OCI-M2 (cell line): Measurements from ENCODE around the gene SESN2.

Experiments
- DNase-seq: peaks from one replicate; lab custom pipeline; 2025; ENCODE audit not compliant: unreplicated experiment; lab: John Stamatoyannopoulos, UW

SESN2 gene

GRCh38 chr1:28282426-28283407 is 23.4 kb downstream of the SESN2 start:
- DNase-seq, result no peak

GRCh38 chr1:28286111-28286510 is 26.8 kb downstream of the SESN2 start:
- DNase-seq, result no peak

- DNase-seq, result no peak
Measured at GRCh38 chr1:28288487-28288886, 29.2 kb downstream of the SESN2 start.

- DNase-seq, result no peak
Measured at GRCh38 chr1:28290851-28291250, 31.5 kb downstream of the SESN2 start.

GRCh38 chr1:28291711-28292110 is 32.4 kb downstream of the SESN2 start:
- no peak for DNase-seq

- no peak for DNase-seq
Measured at GRCh38 chr1:28295936-28296335, 36.6 kb downstream of the SESN2 start.

GRCh38 chr1:28296401-28297261 is 37.3 kb downstream of the SESN2 start:
- no peak for DNase-seq

GRCh38 chr1:28297826-28298225 is 38.5 kb downstream of the SESN2 start:
- DNase-seq, result no peak

- DNase-seq, result no peak
Measured at GRCh38 chr1:28298438-28298837, 39.1 kb downstream of the SESN2 start.

- DNase-seq, result no peak
Measured at GRCh38 chr1:28301368-28302174, 42.3 kb downstream of the SESN2 start.

GRCh38 chr1:28302247-28302646 is 42.9 kb downstream of the SESN2 start:
- DNase-seq, result no peak

- DNase-seq, result no peak
Measured at GRCh38 chr1:28306301-28306949, 47.1 kb downstream of the SESN2 start.

GRCh38 chr1:28308750-28309149 is 49.4 kb downstream of the SESN2 start:
- no peak for DNase-seq

- DNase-seq, result no peak
Measured at GRCh38 chr1:28309702-28310101, 50.4 kb downstream of the SESN2 start.

GRCh38 chr1:28313702-28314546 is 54.6 kb downstream of the SESN2 start:
- DNase-seq, result no peak

- DNase-seq, result no peak
Measured at GRCh38 chr1:28314547-28314941, 55.2 kb downstream of the SESN2 start.

GRCh38 chr1:28317014-28317413 is 57.7 kb downstream of the SESN2 start:
- no peak for DNase-seq

GRCh38 chr1:28322194-28322593 is 62.9 kb downstream of the SESN2 start:
- no peak for DNase-seq

GRCh38 chr1:28323720-28324119 is 64.4 kb downstream of the SESN2 start:
- no peak for DNase-seq

GRCh38 chr1:28326515-28326914 is 67.2 kb downstream of the SESN2 start:
- no peak for DNase-seq
